Glomerular endothelial cell (primary cell): ENCODE measurements around the gene TTC28. TPM values are rescaled to one million over a fixed set of nuclear protein-coding genes. Genes with fewer than 3 reads are reported as not detected.

Source experiments
- DNase-seq: peaks from one replicate; pipeline ENCODE4 v3.0.0-alpha.2; 2011; ENCODE audit warnings: low read depth, low spot score; ENCODE audit errors: extremely low read depth
- total RNA-seq: library from RNA; depleted of rRNA; stranded (reverse); fragments of >200 nt; gene quantifications from 2 replicates; pipeline ENCODE4 v1.2.3, GENCODE V29; 2015

Gene TTC28
- total RNA-seq, 1 donor from 2014 or later, result 66.5 TPM

GRCh38 chr22:27999876-28000275 lies 679.8 kb downstream of the TTC28 start:
- DNase-seq, result no peak

- DNase-seq, result no peak
Measured at GRCh38 chr22:27998511-27999410, 680.9 kb downstream of the TTC28 start.

GRCh38 chr22:27997538-27997937 lies 682.1 kb downstream of the TTC28 start:
- no peak for DNase-seq

GRCh38 chr22:27996981-27997380 lies 682.7 kb downstream of the TTC28 start:
- no peak for DNase-seq

GRCh38 chr22:27996529-27996925 lies 683.1 kb downstream of the TTC28 start:
- DNase-seq, result no peak

GRCh38 chr22:27995801-27996528 lies 683.7 kb downstream of the TTC28 start:
- no peak for DNase-seq

GRCh38 chr22:27994481-27995331 lies 684.9 kb downstream of the TTC28 start:
- no peak for DNase-seq

GRCh38 chr22:27993774-27994350 lies 685.8 kb downstream of the TTC28 start:
- DNase-seq, result no peak

- DNase-seq, result no peak
Measured at GRCh38 chr22:27993201-27993635, 686.4 kb downstream of the TTC28 start.

- no peak for DNase-seq
Measured at GRCh38 chr22:27992294-27993165, 687.1 kb downstream of the TTC28 start.

- no peak for DNase-seq
Measured at GRCh38 chr22:27991586-27992293, 687.9 kb downstream of the TTC28 start.

GRCh38 chr22:27990879-27991278 lies 688.8 kb downstream of the TTC28 start:
- DNase-seq, result no peak

- no peak for DNase-seq
Measured at GRCh38 chr22:27990451-27990840, 689.2 kb downstream of the TTC28 start.

- DNase-seq, result no peak
Measured at GRCh38 chr22:27989758-27990450, 689.7 kb downstream of the TTC28 start.

GRCh38 chr22:27988704-27989103 lies 690.9 kb downstream of the TTC28 start:
- DNase-seq, result no peak

- DNase-seq, result no peak
Measured at GRCh38 chr22:27987557-27987956, 692.1 kb downstream of the TTC28 start.

- DNase-seq, result no peak
Measured at GRCh38 chr22:27986937-27987336, 692.7 kb downstream of the TTC28 start.

GRCh38 chr22:27986459-27986858 lies 693.2 kb downstream of the TTC28 start:
- no peak for DNase-seq
